Activated CD8-positive, alpha-beta T cell treated with anti-CD3 and anti-CD28 coated beads, Interleukin-2, amount 10 ng/mL, durations not matched to agents 7 days and 5 days (primary cell): Measurements from ENCODE around the gene PREX1. TPM values are rescaled to one million over a fixed set of nuclear protein-coding genes. Genes with fewer than 3 reads are reported as not detected.

Source experiments
- ATAC-seq: fragments of 150-1000 bp; cut with Tn5 transposase; one replicate; pipeline ENCODE4 v1.10.0; 2021; ENCODE audit warnings: moderate library complexity
- CTCF ChIA-PET: fragments of 350-600 bp; sonication (Branson Sonifier 250); formaldehyde crosslinking; loops from one replicate; lab custom pipeline; 2021; ENCODE audit warnings: antibody characterized with exemption; lab: Charles Lee
- POLR2A ChIA-PET: fragments of 350-600 bp; sonication (Branson Sonifier 250); formaldehyde crosslinking; loops from one replicate; lab custom pipeline; 2021; ENCODE audit warnings: antibody characterized with exemption; lab: Charles Lee
- DNase-seq: peaks from one replicate; pipeline ENCODE4 v3.0.0-alpha.2; 2020
- H3K27ac Mint-ChIP-seq: one replicate; pipeline ENCODE4 v1.8.0; 2021; ENCODE audit warnings: mild to moderate bottlenecking, mixed read lengths
- H3K27me3 Mint-ChIP-seq: one replicate; pipeline ENCODE4 v1.8.0; 2021; ENCODE audit warnings: low read depth, mixed read lengths
- H3K36me3 Mint-ChIP-seq: one replicate; pipeline ENCODE4 v1.8.0; 2021; ENCODE audit warnings: low read depth, mixed read lengths
- H3K4me1 Mint-ChIP-seq: one replicate; pipeline ENCODE4 v1.8.0; 2021; ENCODE audit warnings: low read depth, mixed read lengths
- H3K4me3 Mint-ChIP-seq: one replicate; pipeline ENCODE4 v1.8.0; 2021; ENCODE audit warnings: mild to moderate bottlenecking, mixed read lengths
- H3K9me3 Mint-ChIP-seq: one replicate; pipeline ENCODE4 v1.8.0; 2022; ENCODE audit warnings: mixed read lengths; ENCODE audit not compliant: insufficient read depth
- total RNA-seq, 2 experiments: library from RNA; stranded (reverse); gene quantifications; one replicate each; pipeline ENCODE4 v1.2.3, GENCODE V29; 2021

PREX1 gene
- total RNA-seq, 2 experiments from 2014 or later = 146 to 152 TPM

DNA sequence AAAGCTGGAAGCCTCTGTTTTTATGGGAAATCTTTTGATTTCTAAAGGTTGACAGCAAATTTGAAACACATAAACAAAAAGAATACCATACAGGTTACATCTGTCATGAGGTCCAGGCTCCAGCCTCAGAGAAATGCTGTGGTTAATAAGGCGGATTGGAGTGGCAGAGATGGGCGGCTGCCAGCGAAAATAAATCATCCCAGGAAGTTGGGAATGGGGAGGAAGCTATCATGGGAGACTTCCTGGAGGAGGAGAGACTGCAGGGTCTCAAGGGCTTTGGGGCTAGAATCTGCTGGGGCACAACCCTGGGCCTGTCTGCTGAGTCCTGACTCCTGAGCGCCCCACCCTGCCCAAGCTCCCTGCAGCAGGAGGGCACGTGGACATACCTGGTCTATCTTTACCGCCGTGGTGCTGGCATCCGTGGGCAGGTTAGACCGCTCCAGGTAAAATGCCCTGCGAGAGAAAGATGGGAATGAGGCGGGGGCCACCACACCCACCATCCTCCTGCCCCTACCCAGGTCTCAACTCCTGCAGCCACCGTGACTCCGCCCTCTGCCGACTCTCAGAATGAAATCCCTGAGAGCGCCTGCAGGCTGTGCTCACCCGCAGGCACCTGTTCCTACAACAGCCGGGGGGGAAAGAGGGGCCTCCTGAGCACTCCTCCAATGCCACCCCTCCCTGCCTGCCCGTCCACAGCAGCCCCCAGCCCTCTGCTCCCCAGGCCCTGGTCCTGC lies 197.3 kb downstream of the PREX1 start:
- Mint-ChIP-seq H3K27ac (no peak overlapping the region), H3K4me1 (peaks cover 20% of the 10 kb centered on the region), H3K36me3 (peaks cover 66% of the 10 kb centered on the region), H3K27me3 (no peaks in the 10 kb centered on the region), H3K4me3 (no peak overlapping the region), H3K9me3 (no peaks in the 10 kb centered on the region)
- ATAC-seq = no peak
- no peak for DNase-seq
- CTCF ChIA-PET = no interaction called here
- POLR2A ChIA-PET = interaction anchor here (0.7 kb wide), 1 partner anchor 1129 kb away, joined by 3 read pairs; no protein-coding TSS in a partner anchor

GRCh38 chr20:48629960-48630315 lies 197.9 kb downstream of the PREX1 start:
- H3K9me3 Mint-ChIP-seq = no peaks in the 10 kb centered on the region
- ChIA-PET POLR2A (interaction anchor here (0.7 kb wide), 1 partner anchor 1129 kb away, joined by 3 read pairs; no protein-coding TSS in a partner anchor), CTCF (interaction anchor here (1.2 kb wide), 1 partner anchor 10 kb away, joined by 5 read pairs; no protein-coding TSS in a partner anchor)
- H3K27me3 Mint-ChIP-seq = no peaks in the 10 kb centered on the region
- no peak overlapping the region for H3K27ac Mint-ChIP-seq
- ATAC-seq (no peak), DNase-seq (no peak)
- peaks cover 19% of the 10 kb centered on the region for H3K4me1 Mint-ChIP-seq
- H3K36me3 Mint-ChIP-seq = peaks cover 64% of the 10 kb centered on the region
- no peak overlapping the region for H3K4me3 Mint-ChIP-seq

- no peaks in the 10 kb centered on the region for H3K27me3 Mint-ChIP-seq
- ATAC-seq (no peak), DNase-seq (no peak)
- peak overlapping the region; percentile 10 for H3K27ac Mint-ChIP-seq
- POLR2A ChIA-PET = interaction anchor here (0.7 kb wide), 1 partner anchor 1128 kb away, joined by 3 read pairs; no protein-coding TSS in a partner anchor
- no peaks in the 10 kb centered on the region for H3K9me3 Mint-ChIP-seq
- no peak overlapping the region for H3K4me3 Mint-ChIP-seq
- H3K4me1 Mint-ChIP-seq = peaks cover 19% of the 10 kb centered on the region
- peaks cover 65% of the 10 kb centered on the region for H3K36me3 Mint-ChIP-seq
- CTCF ChIA-PET = interaction anchor here (1.2 kb wide), 1 partner anchor 9 kb away, joined by 5 read pairs; no protein-coding TSS in a partner anchor
These were observed 198.5 kb downstream of the PREX1 start for GRCh38 chr20:48629069-48629959.

- ATAC-seq (no peak), DNase-seq (no peak)
- Mint-ChIP-seq H3K9me3 (no peaks in the 10 kb centered on the region), H3K36me3 (peaks cover 60% of the 10 kb centered on the region), H3K27me3 (no peaks in the 10 kb centered on the region), H3K4me1 (peaks cover 19% of the 10 kb centered on the region), H3K4me3 (no peak overlapping the region), H3K27ac (no peak overlapping the region)
- POLR2A ChIA-PET = no interaction called here
- CTCF ChIA-PET = no interaction called here
These were observed 200.1 kb downstream of the PREX1 start for GRCh38 chr20:48627737-48628128.

GRCh38 chr20:48626938-48627736 lies 200.7 kb downstream of the PREX1 start:
- peaks cover 61% of the 10 kb centered on the region for H3K36me3 Mint-ChIP-seq
- no peaks in the 10 kb centered on the region for H3K9me3 Mint-ChIP-seq
- H3K4me3 Mint-ChIP-seq = no peak overlapping the region
- peak overlapping the region; percentile 73 for H3K27ac Mint-ChIP-seq
- H3K4me1 Mint-ChIP-seq = peaks cover 24% of the 10 kb centered on the region
- CTCF ChIA-PET = no interaction called here
- no peaks in the 10 kb centered on the region for H3K27me3 Mint-ChIP-seq
- POLR2A ChIA-PET = no interaction called here
- peak; percentile 4 for ATAC-seq
- no peak for DNase-seq

- peaks cover 27% of the 10 kb centered on the region for H3K4me1 Mint-ChIP-seq
- H3K9me3 Mint-ChIP-seq = no peaks in the 10 kb centered on the region
- peak overlapping the region; percentile 73 for H3K27ac Mint-ChIP-seq
- no peaks in the 10 kb centered on the region for H3K27me3 Mint-ChIP-seq
- no peak overlapping the region for H3K4me3 Mint-ChIP-seq
- H3K36me3 Mint-ChIP-seq = peaks cover 57% of the 10 kb centered on the region
- peak; percentile 48 for ATAC-seq
- CTCF ChIA-PET = no interaction called here
- POLR2A ChIA-PET = no interaction called here
- peak; percentile 30 for DNase-seq
These were observed 201.4 kb downstream of the PREX1 start for GRCh38 chr20:48626226-48626937.

- Mint-ChIP-seq H3K9me3 (no peaks in the 10 kb centered on the region), H3K4me3 (no peak overlapping the region), H3K27me3 (no peaks in the 10 kb centered on the region), H3K27ac (no peak overlapping the region), H3K36me3 (peaks cover 54% of the 10 kb centered on the region), H3K4me1 (peaks cover 38% of the 10 kb centered on the region)
- ChIA-PET CTCF (no interaction called here), POLR2A (no interaction called here)
- ATAC-seq (no peak), DNase-seq (no peak)
These were observed 202.5 kb downstream of the PREX1 start for GRCh38 chr20:48625136-48625900.

DNA sequence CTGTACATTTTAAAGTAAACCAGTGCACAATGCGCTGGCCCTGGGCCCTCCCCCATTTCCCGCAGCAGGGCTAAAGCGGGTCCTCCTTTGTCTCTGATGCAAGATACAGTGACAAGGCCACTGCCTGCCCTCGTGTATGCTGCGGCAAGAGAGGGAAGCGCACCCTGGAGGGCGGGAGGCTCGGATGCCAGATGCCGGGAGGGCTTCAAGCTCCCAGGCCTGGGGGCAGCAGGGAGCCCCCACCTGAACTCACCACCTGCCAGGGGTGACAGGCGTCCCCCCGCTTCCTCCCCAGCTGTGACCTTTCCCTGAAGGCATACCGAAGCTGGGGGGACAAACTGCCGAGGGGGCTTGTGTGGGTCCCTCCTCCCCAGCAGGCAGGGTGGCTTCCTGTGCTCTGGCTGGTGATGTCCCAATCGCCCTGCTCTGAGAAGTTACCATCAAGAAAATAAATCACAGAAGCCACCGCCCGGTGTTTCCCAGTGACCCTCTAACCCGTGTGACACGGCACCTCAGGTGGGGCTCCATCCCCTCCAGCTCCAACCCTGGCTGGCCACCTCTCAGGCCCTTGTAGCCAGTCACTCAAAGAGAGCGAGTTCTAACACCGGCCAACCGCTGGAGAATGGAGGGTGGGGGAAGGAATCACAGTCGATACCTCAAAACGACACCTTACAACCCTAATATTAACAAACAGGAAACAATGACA lies 203.3 kb downstream of the PREX1 start:
- no peak for DNase-seq
- POLR2A ChIA-PET = no interaction called here
- H3K36me3 Mint-ChIP-seq = peaks cover 46% of the 10 kb centered on the region
- H3K4me3 Mint-ChIP-seq = no peak overlapping the region
- no peak for ATAC-seq
- no peaks in the 10 kb centered on the region for H3K9me3 Mint-ChIP-seq
- peaks cover 38% of the 10 kb centered on the region for H3K4me1 Mint-ChIP-seq
- H3K27me3 Mint-ChIP-seq = no peaks in the 10 kb centered on the region
- CTCF ChIA-PET = no interaction called here
- no peak overlapping the region for H3K27ac Mint-ChIP-seq

- H3K27ac Mint-ChIP-seq = no peak overlapping the region
- ATAC-seq (no peak), DNase-seq (no peak)
- H3K9me3 Mint-ChIP-seq = no peaks in the 10 kb centered on the region
- ChIA-PET POLR2A (no interaction called here), CTCF (interaction anchor here (2.1 kb wide), 1 partner anchor 34 kb away, joined by 4 read pairs; no protein-coding TSS in a partner anchor)
- no peaks in the 10 kb centered on the region for H3K27me3 Mint-ChIP-seq
- peaks cover 43% of the 10 kb centered on the region for H3K36me3 Mint-ChIP-seq
- peaks cover 38% of the 10 kb centered on the region for H3K4me1 Mint-ChIP-seq
- H3K4me3 Mint-ChIP-seq = no peak overlapping the region
These were observed 203.9 kb downstream of the PREX1 start for GRCh38 chr20:48623906-48624265.
